K562 (cell line): ENCODE results near the gene SLC9B2. TPM values are rescaled to one million over a fixed set of nuclear protein-coding genes. Genes with fewer than 3 reads are reported as not detected.

Source experiments
- ATAC-seq: fragments of 200-7000 bp; cut with Tn5 transposase; 3 replicates; pipeline ENCODE4 v1.9.1; 2020; ENCODE audit warnings: moderate library complexity
- BruUV-seq: library from RNA; stranded (reverse); fragments of 400-500 nt; replicated peaks from 2 replicates; lab custom pipeline; 2021; lab: Mats Ljungman, UMichigan
- CTCF ChIA-PET: fragments of 300-600 bp; formaldehyde crosslinking; extraction: SDS; loops from one replicate; lab custom pipeline; 2021; ENCODE audit warnings: low intra/inter-chr PET ratio; lab: Yijun Ruan, JAX
- POLR2A ChIA-PET: fragments of 300-600, 350-650 bp; sonication (Branson Sonifier 250); formaldehyde crosslinking; extraction: SDS; loops from one replicate; lab custom pipeline; 2021; ENCODE audit warnings: antibody characterized with exemption, inconsistent platforms; lab: Yijun Ruan, JAX
- DNase-seq, 4 experiments: peaks; one replicate each; pipeline versions ENCODE4 v3.0.0 to v3.0.0-alpha.2; 2011 to 2018; ENCODE audit warnings: low spot score in 3 of 4, mixed read lengths in 3 of 4; ENCODE audit errors: extremely low read depth in 1 of 4
- FAIRE-seq: peaks from 2 replicates; lab custom pipeline; 2011; peaks lifted over from hg19 to GRCh38; lab: Jason Lieb, UNC
- H2AFZ ChIP-seq: 2 replicates; pipeline ENCODE4 v1.6.0; 2011; ENCODE audit warnings: low read depth, low read length, control low read depth, inconsistent platforms
- H3K27ac ChIP-seq: fragments of 200-600 bp; 3 replicates; pipeline ENCODE4 v1.8.0; 2011; ENCODE audit warnings: low read depth, mild to moderate bottlenecking, control low read depth, inconsistent platforms, low read length, moderate library complexity, mixed read lengths; ENCODE audit errors: extremely low read depth
- H3K27me3 ChIP-seq, 2 experiments: fragments of 300-600 bp in 1 of 2; 2 replicates in 1 of 2; 3 replicates in 1 of 2; pipeline versions ENCODE4 v1.6.0 to v1.8.0; 2011; ENCODE audit warnings: inconsistent platforms in 2 of 2, low read length in 2 of 2, mild to moderate bottlenecking in 1 of 2, mixed read lengths in 1 of 2, moderate library complexity in 1 of 2; ENCODE audit not compliant: control insufficient read depth in 2 of 2, insufficient read depth in 2 of 2
- H3K36me3 ChIP-seq: fragments of 300-600 bp; 3 replicates; pipeline ENCODE4 v1.8.0; 2011; ENCODE audit warnings: mild to moderate bottlenecking, low read length, inconsistent platforms; ENCODE audit not compliant: control insufficient read depth, insufficient read depth
- H3K4me1 ChIP-seq, 2 experiments: fragments of 200-600 bp in 1 of 2; replicated peaks in 1 of 2; 2 replicates in 1 of 2; 3 replicates in 1 of 2; pipeline versions ENCODE4 v1.5.1 to v1.8.0; 2011; ENCODE audit warnings: inconsistent platforms in 2 of 2, low read length in 2 of 2, mild to moderate bottlenecking in 1 of 2, mixed read lengths in 1 of 2, moderate library complexity in 1 of 2; ENCODE audit not compliant: control insufficient read depth in 2 of 2, insufficient read depth in 2 of 2
- H3K4me2 ChIP-seq: 2 replicates; pipeline ENCODE4 v1.6.1; 2011; ENCODE audit warnings: low read length, control low read depth, inconsistent platforms, mixed read lengths; ENCODE audit not compliant: insufficient read depth
- H3K4me3 ChIP-seq: fragments of 200-600 bp; sonication (generic), shearing (Covaris generic); 2 replicates; pipeline ENCODE4 v1.5.1; 2016; ENCODE audit warnings: control low read depth, inconsistent platforms
- H3K79me2 ChIP-seq: fragments of 200-600 bp; 3 replicates; pipeline ENCODE4 v1.8.0; 2011; ENCODE audit warnings: low read length, inconsistent platforms; ENCODE audit not compliant: control insufficient read depth, insufficient read depth
- H3K9ac ChIP-seq, 2 experiments: 2 replicates each; pipeline versions ENCODE4 v1.6.0 to v1.6.1; 2011; ENCODE audit warnings: low read depth in 2 of 2, low read length in 2 of 2, control low read depth in 1 of 2, inconsistent platforms in 1 of 2, mild to moderate bottlenecking in 1 of 2, mixed read lengths in 1 of 2; ENCODE audit not compliant: insufficient read depth in 1 of 2
- H3K9me1 ChIP-seq: one replicate; pipeline ENCODE4 v1.6.0; 2011; ENCODE audit warnings: inconsistent platforms, mild to moderate bottlenecking, low read length, moderate library complexity; ENCODE audit not compliant: control insufficient read depth, insufficient read depth
- H3K9me3 ChIP-seq: replicated peaks from 2 replicates; pipeline ENCODE4 v1.5.1; 2011; ENCODE audit warnings: low read depth, low read length, inconsistent platforms; ENCODE audit not compliant: control insufficient read depth, insufficient read depth
- H4K20me1 ChIP-seq: replicated peaks from 2 replicates; pipeline ENCODE4 v1.6.1; 2011; ENCODE audit warnings: low read length, inconsistent platforms, mixed read lengths; ENCODE audit not compliant: control insufficient read depth, insufficient read depth
- DACH1 ChIP-seq: fragments of 450-650 bp; IDR thresholded peaks from 2 replicates; pipeline ENCODE4 v1.6.1; 2018; ENCODE audit not compliant: partially characterized antibody
- GTF2F1 ChIP-seq: IDR thresholded peaks from 2 replicates; pipeline ENCODE4 v1.6.1; 2011; ENCODE audit warnings: low read depth, low read length, improper control_type of control experiment
- HCFC1 ChIP-seq: IDR thresholded peaks from 2 replicates; pipeline ENCODE4 v1.6.1; 2012; ENCODE audit warnings: low read depth, low read length, improper control_type of control experiment
- HNRNPLL ChIP-seq: fragments of 200-400 bp; formaldehyde crosslinking; IDR thresholded peaks from 2 replicates; pipeline ENCODE4 v1.6.1; 2017; ENCODE audit warnings: low read length, low read depth, mild to moderate bottlenecking; ENCODE audit not compliant: poor library complexity, severe bottlenecking
- MCM5 ChIP-seq: fragments of 450-650 bp; IDR thresholded peaks from 2 replicates; pipeline ENCODE4 v1.6.1; 2016; ENCODE audit warnings: low read depth
- RBM25 ChIP-seq: fragments of 200-400 bp; formaldehyde crosslinking; IDR thresholded peaks from 2 replicates; pipeline ENCODE4 v1.6.1; 2018; ENCODE audit warnings: low read length, low read depth, moderate library complexity; ENCODE audit not compliant: severe bottlenecking
- TAF15 ChIP-seq: fragments of 200-400 bp; formaldehyde crosslinking; IDR thresholded peaks from 2 replicates; pipeline ENCODE4 v1.6.1; 2017; ENCODE audit warnings: mild to moderate bottlenecking, low read depth, low read length, moderate library complexity
- ZNF586 ChIP-seq: fragments of 450-650 bp; formaldehyde crosslinking; conservative IDR thresholded peaks from 2 replicates; pipeline ENCODE4 v1.4.0; 2020; ENCODE audit warnings: mild to moderate bottlenecking, moderate library complexity
- WGBS: fragments of 100-300 bp; shearing (Covaris generic); methylation state at CpG from one replicate; pipeline ENCODE4 v1.1.6; 2016; ENCODE audit warnings: low coverage, mixed read lengths; ENCODE audit not compliant: insufficient coverage; ENCODE audit errors: missing lambda C conversion rate; 5-methylcytosine and 5-hydroxymethylcytosine counted together
- in situ Hi-C: fragments of 300-500 bp; cut with MboI; formaldehyde crosslinking; loops from 4 replicates; pipeline ENCODE4 v1.15.0; 2018; ENCODE audit warnings: inconsistent platforms, mixed read lengths
- intact Hi-C: fragments of 100-400 bp; cut with micrococcal nuclease; formaldehyde crosslinking; loops from 2 replicates; pipeline ENCODE4 v1.14.2; 2022
- polyA plus RNA-seq, 8 experiments: library from polyadenylated mRNA; depleted of rRNA in 4 of 8; stranded (reverse) in 5 of 8; unstranded in 3 of 8; fragments of >200 nt; fragmentation: Nextera tagmentation in 2 of 8; fragmentation: Illumina TruSeq in 1 of 8; extraction: Ambion mirVana in 2 of 8; extraction: Trizol in 1 of 8; gene quantifications; 2 replicates each; pipeline versions ENCODE4 v1.2.1 to v1.2.3, GENCODE V29; 2011 to 2014; ENCODE audit warnings: inconsistent platforms in 1 of 8, missing spikeins in 1 of 8
- total RNA-seq, 7 experiments: library from RNA; depleted of rRNA in 6 of 7; stranded (reverse); fragments of >200 nt in 6 of 7; fragmentation: Illumina TruSeq in 2 of 7; extraction: Trizol in 2 of 7; gene quantifications; 2 replicates each; pipeline versions ENCODE4 v1.2.1 to v1.2.3, GENCODE V29; 2011 to 2021; ENCODE audit warnings: low replicate concordance in 1 of 7
- TF ChIP-seq, protein P1 (sequence below): fragments of 450-650 bp; IDR thresholded peaks from 2 replicates; pipeline ENCODE4 v1.6.1; 2016
- TF ChIP-seq, protein P2 (sequence below): fragments of 250-450 bp; sonication (Bioruptor Pico); IDR thresholded peaks from 2 replicates; pipeline ENCODE4 v1.5.0; 2021
- TF ChIP-seq, protein P3 (sequence below): fragments of 450-650 bp; IDR thresholded peaks from 2 replicates; pipeline ENCODE4 v1.6.1; 2017; ENCODE audit warnings: antibody characterized with exemption
- TF ChIP-seq, protein P4 (sequence below): sonication (generic); formaldehyde crosslinking; IDR thresholded peaks from 2 replicates; pipeline ENCODE4 v1.9.0; 2022; ENCODE audit warnings: mild to moderate bottlenecking, missing genetic modification reagents

The SLC9B2 gene
- total and polyA plus RNA-seq, 9 of the 15 experiments (the other 6 are each of a cell fraction or from before 2014, with no cell fraction given): 6.6 to 14.6 (median 11.4) TPM

DNA sequence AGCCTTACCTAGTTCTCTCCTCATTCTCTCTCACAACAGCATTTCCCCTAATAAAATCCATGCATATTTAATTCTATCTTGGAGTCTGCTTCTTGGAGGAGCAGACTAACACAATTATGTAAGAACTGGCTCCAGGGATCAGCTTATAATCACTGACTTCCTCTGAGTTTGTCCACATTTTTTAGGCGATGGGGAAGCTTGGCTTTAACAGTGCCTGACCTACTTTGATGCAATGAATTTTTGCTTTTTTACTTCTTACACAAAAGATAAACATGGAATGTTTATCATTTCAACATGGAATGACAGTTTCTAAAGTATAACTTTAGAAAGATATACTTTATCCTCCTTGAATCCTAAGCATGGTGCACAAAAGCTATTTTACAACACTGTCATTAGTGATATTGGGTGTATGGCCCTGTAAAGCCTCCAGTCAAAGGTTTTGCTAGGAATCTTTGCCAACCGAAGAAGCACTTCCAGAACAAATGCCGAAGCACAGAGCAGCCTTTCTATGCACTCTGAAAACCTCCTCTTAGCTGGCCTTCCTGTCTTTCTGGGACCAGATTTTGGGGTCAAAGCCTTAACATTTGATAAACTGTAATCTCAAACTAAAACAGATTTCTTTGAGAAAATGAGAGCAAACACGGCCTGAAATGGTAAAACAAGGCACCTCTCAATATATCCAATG is 22.3 kb upstream of the SLC9B2 start (continued):
- TF ChIP-seq, protein P1, sequence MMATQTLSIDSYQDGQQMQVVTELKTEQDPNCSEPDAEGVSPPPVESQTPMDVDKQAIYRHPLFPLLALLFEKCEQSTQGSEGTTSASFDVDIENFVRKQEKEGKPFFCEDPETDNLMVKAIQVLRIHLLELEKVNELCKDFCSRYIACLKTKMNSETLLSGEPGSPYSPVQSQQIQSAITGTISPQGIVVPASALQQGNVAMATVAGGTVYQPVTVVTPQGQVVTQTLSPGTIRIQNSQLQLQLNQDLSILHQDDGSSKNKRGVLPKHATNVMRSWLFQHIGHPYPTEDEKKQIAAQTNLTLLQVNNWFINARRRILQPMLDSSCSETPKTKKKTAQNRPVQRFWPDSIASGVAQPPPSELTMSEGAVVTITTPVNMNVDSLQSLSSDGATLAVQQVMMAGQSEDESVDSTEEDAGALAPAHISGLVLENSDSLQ: no peak
- no peak for TF ChIP-seq RBM25
- TF ChIP-seq DACH1: no peak
- TF ChIP-seq MCM5: no peak
- TF ChIP-seq, all 486 proteins: peak for 0

DNA sequence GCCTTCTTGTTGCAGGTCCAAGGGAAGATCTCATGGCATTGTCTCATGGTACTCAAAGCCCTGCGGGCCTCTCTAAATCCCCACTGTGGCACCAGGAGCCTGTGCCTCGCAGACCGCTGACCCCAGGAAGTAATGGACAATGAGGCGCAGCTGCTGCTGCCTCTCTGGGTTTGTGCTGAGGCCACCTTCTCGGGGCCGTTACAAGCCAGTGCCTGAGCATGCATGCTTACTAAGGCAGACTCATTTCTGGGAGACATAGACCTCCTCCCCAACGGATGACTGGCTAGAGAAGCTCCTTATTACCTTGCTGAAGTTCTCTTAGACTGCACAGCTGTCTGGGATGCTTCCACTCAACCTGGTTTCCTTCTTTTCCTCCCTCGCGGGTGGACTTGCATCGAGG is 21.8 kb upstream of the SLC9B2 start:
- in situ Hi-C loops: no loop called here
- 66% methylated on average over 10 of the region's 10 CpGs for WGBS
- intact Hi-C loops: loop anchor here (2.0 to 10.0 kb wide), 4 partner anchors 271 to 844 kb away; partner anchors contain the start of gene UBE2D3
- TF ChIP-seq ZNF586 (CRISPR knock-in tag) (no peak), TAF15 (no peak), GTF2F1 (no peak), HCFC1 (no peak), HNRNPLL (no peak)
- TF ChIP-seq, protein P2, sequence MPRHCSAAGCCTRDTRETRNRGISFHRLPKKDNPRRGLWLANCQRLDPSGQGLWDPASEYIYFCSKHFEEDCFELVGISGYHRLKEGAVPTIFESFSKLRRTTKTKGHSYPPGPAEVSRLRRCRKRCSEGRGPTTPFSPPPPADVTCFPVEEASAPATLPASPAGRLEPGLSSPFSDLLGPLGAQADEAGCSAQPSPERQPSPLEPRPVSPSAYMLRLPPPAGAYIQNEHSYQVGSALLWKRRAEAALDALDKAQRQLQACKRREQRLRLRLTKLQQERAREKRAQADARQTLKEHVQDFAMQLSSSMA (CRISPR knock-in tag): no peak
- TF ChIP-seq, protein P3, sequence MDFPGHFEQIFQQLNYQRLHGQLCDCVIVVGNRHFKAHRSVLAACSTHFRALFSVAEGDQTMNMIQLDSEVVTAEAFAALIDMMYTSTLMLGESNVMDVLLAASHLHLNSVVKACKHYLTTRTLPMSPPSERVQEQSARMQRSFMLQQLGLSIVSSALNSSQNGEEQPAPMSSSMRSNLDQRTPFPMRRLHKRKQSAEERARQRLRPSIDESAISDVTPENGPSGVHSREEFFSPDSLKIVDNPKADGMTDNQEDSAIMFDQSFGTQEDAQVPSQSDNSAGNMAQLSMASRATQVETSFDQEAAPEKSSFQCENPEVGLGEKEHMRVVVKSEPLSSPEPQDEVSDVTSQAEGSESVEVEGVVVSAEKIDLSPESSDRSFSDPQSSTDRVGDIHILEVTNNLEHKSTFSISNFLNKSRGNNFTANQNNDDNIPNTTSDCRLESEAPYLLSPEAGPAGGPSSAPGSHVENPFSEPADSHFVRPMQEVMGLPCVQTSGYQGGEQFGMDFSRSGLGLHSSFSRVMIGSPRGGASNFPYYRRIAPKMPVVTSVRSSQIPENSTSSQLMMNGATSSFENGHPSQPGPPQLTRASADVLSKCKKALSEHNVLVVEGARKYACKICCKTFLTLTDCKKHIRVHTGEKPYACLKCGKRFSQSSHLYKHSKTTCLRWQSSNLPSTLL: no peak
- TF ChIP-seq, protein P4, sequence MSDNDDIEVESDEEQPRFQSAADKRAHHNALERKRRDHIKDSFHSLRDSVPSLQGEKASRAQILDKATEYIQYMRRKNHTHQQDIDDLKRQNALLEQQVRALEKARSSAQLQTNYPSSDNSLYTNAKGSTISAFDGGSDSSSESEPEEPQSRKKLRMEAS (CRISPR knock-in tag): no peak

More for the DNA sequence above, 21.8 kb upstream of the SLC9B2 start:
- Histone ChIP-seq H3K36me3 (no peaks in the 10 kb centered on the region), H3K9ac (no peak overlapping the region), H3K9me1 (no peaks in the 10 kb centered on the region), H3K4me3 (no peak overlapping the region), H3K79me2 (no peaks in the 10 kb centered on the region), H2AFZ (no peak overlapping the region), H3K27me3 (no peaks in the 10 kb centered on the region), H3K4me1 (no peaks in the 10 kb centered on the region), H4K20me1 (no peaks in the 10 kb centered on the region), H3K4me2 (no peak overlapping the region), H3K9me3 (no peaks in the 10 kb centered on the region), H3K27ac (no peak overlapping the region)
- ATAC-seq (no peak), DNase-seq (no peak), FAIRE-seq (no peak)
- POLR2A ChIA-PET: interaction anchor here (0.6 kb wide), 1 partner anchor 1571 kb away, joined by 4 read pairs; no protein-coding TSS in a partner anchor
- CTCF ChIA-PET: interaction anchor here (1.8 kb wide), 1 partner anchor 478 kb away, joined by 8 read pairs; no protein-coding TSS in a partner anchor
- BruUV-seq: no TSS peak
